Endodermal cell (in vitro differentiated cells): Measurements from ENCODE around the gene GLO1. TPM values are rescaled to one million over a fixed set of nuclear protein-coding genes. Genes with fewer than 3 reads are reported as not detected.
"Not testable (repeated sequence)": the region's sequence is repeated elsewhere in the genome, so short reads cannot be mapped to it uniquely, and the experiment has no call there.

ENCODE experiments used
- DNase-seq: peaks from one replicate; pipeline ENCODE4 v3.0.0-alpha.2; 2017
- H3K27ac ChIP-seq: 2 replicates; pipeline ENCODE4 v1.5.1; 2013; ENCODE audit warnings: mild to moderate bottlenecking, low read depth, low read length, moderate library complexity
- H3K27me3 ChIP-seq: 2 replicates; pipeline ENCODE4 v1.6.1; 2013; ENCODE audit warnings: mild to moderate bottlenecking, low read length, moderate library complexity; ENCODE audit not compliant: insufficient read depth, control insufficient read depth, poor library complexity, severe bottlenecking
- H3K36me3 ChIP-seq: 2 replicates; pipeline ENCODE4 v1.7.0; 2013; ENCODE audit warnings: mild to moderate bottlenecking, low read length, moderate library complexity; ENCODE audit not compliant: control insufficient read depth, insufficient read depth
- H3K4me1 ChIP-seq: one replicate; pipeline ENCODE4 v1.7.0; 2013; ENCODE audit warnings: low read length; ENCODE audit not compliant: control insufficient read depth, insufficient read depth
- H3K4me3 ChIP-seq: 2 replicates; pipeline ENCODE4 v1.5.1; 2013; ENCODE audit warnings: mild to moderate bottlenecking, low read length, moderate library complexity
- H3K9ac ChIP-seq: 2 replicates; pipeline ENCODE4 v1.6.1; 2013; ENCODE audit warnings: mild to moderate bottlenecking, low read length, moderate library complexity; ENCODE audit not compliant: poor library complexity, severe bottlenecking; ENCODE audit errors: extremely low read depth
- H3K9me3 ChIP-seq: 2 replicates; pipeline ENCODE4 v1.6.1; 2013; ENCODE audit warnings: mild to moderate bottlenecking, low read length, moderate library complexity; ENCODE audit not compliant: control insufficient read depth
- H3K27ac Mint-ChIP-seq: 2 replicates; pipeline ENCODE4 v1.8.0; 2020; ENCODE audit warnings: mixed read lengths
- H3K27me3 Mint-ChIP-seq: 2 replicates; pipeline ENCODE4 v1.8.0; 2021; ENCODE audit warnings: mild to moderate bottlenecking, mixed read lengths; ENCODE audit not compliant: insufficient read depth
- H3K36me3 Mint-ChIP-seq: 2 replicates; pipeline ENCODE4 v1.8.0; 2020; ENCODE audit warnings: low read depth, mixed read lengths
- H3K4me1 Mint-ChIP-seq: 2 replicates; pipeline ENCODE4 v1.8.0; 2020; ENCODE audit warnings: mixed read lengths
- H3K4me3 Mint-ChIP-seq: 2 replicates; pipeline ENCODE4 v1.8.0; 2020; ENCODE audit warnings: mild to moderate bottlenecking, moderate library complexity, mixed read lengths
- H3K9me3 Mint-ChIP-seq: 2 replicates; pipeline ENCODE4 v1.8.0; 2020; ENCODE audit warnings: mild to moderate bottlenecking, mixed read lengths
- CTCF ChIP-seq: fragments of 200-600 bp; sonication (generic); conservative IDR thresholded peaks from 2 replicates; pipeline ENCODE4 v1.5.0; 2021; ENCODE audit warnings: antibody characterized with exemption, mild to moderate bottlenecking
- WGBS, 2 experiments: methylation state at CpG; one replicate each; pipeline versions ENCODE4 v1.1.5 to v1.1.7; 2013; ENCODE audit warnings: missing lambda C conversion rate in 2 of 2, mixed read lengths in 1 of 2; ENCODE audit not compliant: insufficient coverage in 1 of 2, insufficient read length in 1 of 2; 5-methylcytosine and 5-hydroxymethylcytosine counted together
- total RNA-seq, 2 donors: library from RNA; stranded (reverse); fragmentation: NEBNext Ultra II Directional in 1 of 2; extraction: Animal tissue kit (Norgen Biotek cat#: 25700) in 1 of 2; gene quantifications; 2 replicates in 1 of 2; 3 replicates in 1 of 2; pipeline ENCODE4 v1.2.1, GENCODE V29; 2021

The GLO1 gene
- total RNA-seq, 2 donors from 2014 or later, result 144 to 177 TPM

- 85 to 100% methylated on average over 3 to 5 of the region's 5 CpGs for WGBS, 2 experiments
- Histone ChIP-seq H3K27me3 (no peaks in the 10 kb centered on the region), H3K36me3 (peaks cover 18% of the 10 kb centered on the region), H3K4me3 (no peak overlapping the region), H3K9ac (no peak overlapping the region), H3K4me1 (no peaks in the 10 kb centered on the region), H3K9me3 (peaks cover 27% of the 10 kb centered on the region), H3K27ac (no peak overlapping the region)
- Mint-ChIP-seq H3K27me3 (peaks cover 3% of the 10 kb centered on the region), H3K27ac (no peak overlapping the region), H3K4me3 (no peak overlapping the region), H3K4me1 (no peaks in the 10 kb centered on the region), H3K9me3 (peaks cover 31% of the 10 kb centered on the region), H3K36me3 (peaks cover 26% of the 10 kb centered on the region)
- TF ChIP-seq CTCF, result no peak
- DNase-seq, result no peak
Observed at GRCh38 chr6:38703949-38704590, 1.1 kb upstream of the GLO1 start.

GRCh38 chr6:38701551-38701950 is 1.4 kb downstream of the GLO1 start:
- Histone ChIP-seq H3K36me3 (peaks cover 25% of the 10 kb centered on the region), H3K27me3 (no peaks in the 10 kb centered on the region), H3K27ac (no peak overlapping the region), H3K4me3 (peak overlapping the region; percentile 98), H3K4me1 (no peaks in the 10 kb centered on the region), H3K9ac (no peak overlapping the region), H3K9me3 (peaks cover 38% of the 10 kb centered on the region)
- H3K4me3 Mint-ChIP-seq, result peak overlapping the region; percentile 72
- peaks cover 2% of the 10 kb centered on the region for H3K27me3 Mint-ChIP-seq
- peaks cover 40% of the 10 kb centered on the region for H3K36me3 Mint-ChIP-seq
- no peak for DNase-seq
- H3K4me1 Mint-ChIP-seq, result no peaks in the 10 kb centered on the region
- H3K27ac Mint-ChIP-seq, result no peak overlapping the region
- TF ChIP-seq CTCF, result no peak
- WGBS, 2 experiments, result 97% methylated on average over 3 of the region's 3 CpGs; no CpG with 5 or more reads in 1 of the 2 experiments
- H3K9me3 Mint-ChIP-seq, result peaks cover 37% of the 10 kb centered on the region

GRCh38 chr6:38699702-38700101 is 3.2 kb downstream of the GLO1 start:
- not testable (repeated sequence) for H3K27ac ChIP-seq, H3K9ac ChIP-seq, H3K27me3 Mint-ChIP-seq, H3K27ac Mint-ChIP-seq, H3K4me3 Mint-ChIP-seq, H3K27me3 ChIP-seq, DNase-seq, H3K4me1 ChIP-seq, H3K4me1 Mint-ChIP-seq
- 96% methylated on average over 3 of the region's 3 CpGs; no CpG with 5 or more reads in 1 of the 2 experiments for WGBS, 2 experiments
- Histone ChIP-seq H3K4me3 (peak overlapping the region; percentile 98), H3K9me3 (peaks cover 40% of the 10 kb centered on the region), H3K36me3 (peaks cover 37% of the 10 kb centered on the region)
- H3K36me3 Mint-ChIP-seq, result peaks cover 53% of the 10 kb centered on the region
- peaks cover 39% of the 10 kb centered on the region for H3K9me3 Mint-ChIP-seq
